GM21390 (cell line): ENCODE data around the gene VAMP1.
A peak's percentile ranks its signal among the peaks of the same experiment; 100 is the strongest.
"Not testable (repeated sequence)": the region's sequence is repeated elsewhere in the genome, so short reads cannot be mapped to it uniquely, and the experiment has no call there.

ENCODE experiments used
- ATAC-seq: cut with Tn5 transposase; IDR thresholded peaks from one replicate; pipeline ENCODE4 v1.9.1; 2021; ENCODE audit not compliant: unreplicated experiment

VAMP1 gene, protein sequence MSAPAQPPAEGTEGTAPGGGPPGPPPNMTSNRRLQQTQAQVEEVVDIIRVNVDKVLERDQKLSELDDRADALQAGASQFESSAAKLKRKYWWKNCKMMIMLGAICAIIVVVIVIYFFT

DNA sequence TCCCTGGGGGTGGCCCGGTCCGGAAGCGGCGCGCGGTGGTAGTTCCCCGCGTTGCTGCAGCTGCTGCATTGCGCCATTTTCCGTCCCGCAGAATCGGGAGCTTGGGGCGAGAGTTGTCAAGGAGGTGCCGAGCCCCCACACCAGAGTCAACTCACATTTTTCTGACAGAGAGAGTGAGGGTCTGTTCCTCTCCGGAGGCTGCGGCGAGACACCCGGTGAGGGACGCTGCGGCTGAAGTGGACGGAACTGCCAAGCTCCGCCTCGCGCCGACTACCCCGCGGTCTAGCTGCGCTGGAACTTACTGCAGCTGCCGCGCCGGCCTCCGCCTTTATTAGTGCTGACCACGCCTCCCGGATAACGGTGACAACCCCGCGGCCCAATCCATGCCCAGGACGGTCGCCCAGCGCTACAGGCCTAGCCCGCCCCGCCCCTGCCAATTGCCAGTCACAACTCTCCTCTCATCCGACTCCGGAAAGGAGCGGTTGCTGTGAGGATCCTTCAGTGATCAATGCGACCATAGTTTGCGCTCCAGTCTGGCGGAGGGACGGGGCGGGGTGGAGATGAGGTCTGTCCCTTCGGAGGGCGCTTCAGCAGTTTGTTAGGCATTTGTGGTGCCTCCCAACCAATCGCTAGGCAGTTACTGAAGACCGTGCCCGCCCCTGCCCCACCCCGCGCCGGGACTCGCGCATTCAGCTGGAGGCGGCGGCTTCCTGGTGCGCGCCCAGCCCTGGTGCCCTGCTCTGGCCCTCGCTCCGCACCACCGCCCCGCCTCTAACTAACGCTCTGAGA, at the start of gene VAMP1:
Gene VAMP1, minus strand, starts transcription at position 303 of the 789 bp plus-strand sequence. Its CDS starts 146 bp downstream, at position 157.
- ATAC-seq: peak; percentile 87

DNA sequence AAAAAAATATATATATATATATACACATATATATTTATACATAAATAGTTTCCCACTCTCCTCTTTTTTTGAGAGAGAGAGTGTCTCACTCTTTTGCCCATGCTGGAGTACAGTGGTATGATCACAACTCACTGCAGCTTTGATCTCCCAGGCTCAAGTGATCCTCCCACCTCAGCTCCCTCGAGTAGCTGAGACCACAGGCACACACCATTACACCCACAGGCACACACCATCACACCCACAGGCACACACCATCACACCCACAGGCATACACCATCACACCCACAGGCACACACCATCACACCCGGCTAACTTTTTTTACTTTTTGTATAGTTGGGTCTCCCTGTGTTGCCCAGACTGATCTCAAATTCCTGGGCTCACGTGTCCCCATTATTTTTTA, 49.7 kb upstream of the VAMP1 start:
- no peak for ATAC-seq

DNA sequence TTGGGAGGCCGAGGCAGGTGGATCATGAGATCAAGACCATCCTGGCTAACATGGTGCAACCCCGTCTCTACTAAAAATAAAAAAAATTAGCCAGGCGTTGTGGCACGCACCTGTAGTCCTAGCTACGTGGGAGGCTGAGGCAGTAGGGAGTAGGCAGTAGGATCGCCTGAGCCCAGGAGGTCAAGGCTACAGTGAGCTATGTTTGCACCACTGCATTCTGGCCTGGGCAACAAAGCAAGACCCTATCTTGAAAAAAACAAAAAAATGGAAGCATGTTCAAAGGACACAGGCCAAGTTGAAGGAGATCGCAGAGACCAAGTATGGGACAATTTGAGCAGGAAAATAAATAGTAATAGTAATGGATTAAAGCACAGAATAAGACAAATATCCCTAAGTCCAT, 37.6 kb upstream of the VAMP1 start:
- ATAC-seq: no peak

DNA sequence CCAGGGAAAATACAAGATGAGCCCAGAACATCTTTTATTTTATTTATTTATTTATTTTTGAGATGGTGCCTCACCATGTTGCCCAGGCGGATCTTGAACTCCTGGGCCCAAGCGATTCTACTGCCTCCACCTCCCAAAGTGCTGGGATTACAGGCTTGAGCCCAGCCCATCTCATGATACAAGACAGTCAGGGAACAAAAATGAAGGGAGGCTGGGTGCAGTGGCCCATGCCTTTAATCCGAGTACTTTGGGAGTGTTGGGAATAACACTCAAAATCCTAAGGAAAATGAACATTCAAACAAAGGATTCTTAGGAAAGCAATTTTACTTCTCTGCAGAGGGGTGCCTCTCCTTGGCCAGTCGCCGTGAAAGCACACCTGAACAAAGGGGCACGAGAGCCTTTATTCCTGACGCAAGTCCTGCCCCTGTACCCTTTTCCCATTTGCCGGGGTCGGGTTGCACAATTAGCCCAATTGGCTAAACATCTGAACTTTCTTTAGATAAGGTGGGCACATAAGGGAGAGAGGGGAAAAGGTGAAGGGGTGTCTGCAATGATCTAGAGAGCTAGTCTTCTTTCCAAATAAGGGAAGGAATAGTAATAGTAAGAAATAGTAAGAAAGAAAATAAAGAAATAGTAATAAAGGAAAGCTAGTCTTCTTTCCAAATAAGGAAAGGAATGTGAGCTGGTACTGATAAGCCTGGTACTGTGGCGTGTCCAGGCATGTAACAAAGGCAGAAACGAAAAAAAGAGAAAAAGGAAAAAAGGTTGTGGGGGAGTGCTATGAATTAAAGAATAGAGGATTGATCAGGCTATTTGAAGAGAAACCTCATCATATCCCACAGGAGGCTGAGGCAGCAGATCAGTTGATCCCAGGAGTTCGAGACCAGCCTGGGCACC, 36.9 kb upstream of the VAMP1 start:
- ATAC-seq: no peak

DNA sequence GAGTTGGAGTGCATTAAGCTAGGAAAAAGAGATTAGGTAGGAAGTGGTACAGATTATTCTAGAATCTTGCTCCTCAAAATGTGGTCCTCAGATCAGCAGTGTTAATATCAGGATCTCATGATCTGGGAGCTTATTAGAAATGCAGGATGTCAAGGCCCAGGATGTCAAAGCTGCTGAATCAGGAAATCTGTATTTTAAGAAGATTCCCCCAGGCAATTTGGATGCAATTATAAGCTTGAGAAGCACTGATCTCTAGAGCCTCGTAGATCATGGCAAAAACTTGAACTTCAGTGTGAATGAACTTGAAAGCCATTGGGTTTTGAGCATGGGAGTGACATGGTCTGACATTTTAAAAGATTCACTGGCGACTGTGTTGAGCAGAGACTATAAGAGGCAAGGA, 30.0 kb upstream of the VAMP1 start:
- ATAC-seq: no peak

DNA sequence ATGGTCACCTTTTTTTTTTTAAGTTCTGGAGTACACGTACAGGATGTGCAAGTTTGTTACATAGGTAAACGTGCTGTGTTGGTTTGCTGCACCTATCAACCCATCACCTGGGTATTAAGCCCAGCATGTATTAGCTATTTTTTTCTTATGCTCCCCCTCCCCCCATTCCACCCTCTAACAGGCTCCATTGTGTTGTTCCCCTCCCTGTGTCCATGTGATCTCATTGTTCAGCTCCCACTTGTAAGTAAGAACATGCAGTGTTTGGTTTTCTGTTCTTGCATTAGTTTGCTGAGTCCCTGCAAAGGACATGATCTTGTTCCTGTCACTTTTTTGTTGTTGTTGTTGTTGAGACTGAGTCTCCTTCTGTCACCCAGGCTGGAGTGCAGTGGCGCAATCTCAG, 26.8 kb upstream of the VAMP1 start:
- not testable (repeated sequence) for ATAC-seq

DNA sequence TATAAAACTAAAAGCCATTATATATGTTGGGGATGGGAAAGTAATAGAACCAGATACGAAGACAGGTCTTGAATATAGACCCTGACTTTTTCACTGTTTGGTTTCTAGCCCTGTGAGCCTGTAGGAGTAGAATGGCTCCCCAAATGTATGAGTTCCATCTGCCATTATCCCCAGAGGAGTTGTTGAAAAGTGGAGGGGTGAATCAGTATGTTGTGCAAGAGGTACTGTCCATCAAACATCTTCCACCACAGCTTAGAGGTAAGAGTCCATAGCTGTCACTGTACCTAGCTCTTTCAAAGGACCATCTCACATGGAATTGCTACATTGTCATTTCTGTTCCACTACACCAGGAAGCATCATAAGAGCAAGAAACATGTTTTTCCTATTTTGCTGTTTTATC, 24.5 kb upstream of the VAMP1 start:
- no peak for ATAC-seq

DNA sequence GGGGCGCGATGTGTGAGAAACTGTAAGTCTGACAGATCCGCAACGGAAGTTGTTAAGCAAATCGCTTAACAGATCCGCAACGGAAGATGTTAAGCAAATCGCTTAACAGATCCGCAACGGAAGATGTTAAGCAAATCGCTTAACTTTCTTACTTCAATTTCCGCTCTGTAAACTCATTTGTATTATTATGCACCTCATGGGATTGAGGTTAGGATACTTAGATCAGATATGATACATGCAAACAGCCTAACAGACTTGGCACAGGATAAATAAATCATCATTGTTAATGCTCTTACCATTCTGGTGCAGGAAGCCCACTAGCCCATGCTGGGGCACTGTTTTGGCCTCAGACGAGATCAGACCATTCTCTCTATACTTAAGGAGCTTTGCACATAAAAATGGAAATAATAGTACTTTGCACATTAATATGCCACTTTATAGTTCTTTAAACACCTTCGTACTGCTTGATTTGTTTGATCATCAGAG, 23.8 kb upstream of the VAMP1 start:
- ATAC-seq: peak; percentile 21

DNA sequence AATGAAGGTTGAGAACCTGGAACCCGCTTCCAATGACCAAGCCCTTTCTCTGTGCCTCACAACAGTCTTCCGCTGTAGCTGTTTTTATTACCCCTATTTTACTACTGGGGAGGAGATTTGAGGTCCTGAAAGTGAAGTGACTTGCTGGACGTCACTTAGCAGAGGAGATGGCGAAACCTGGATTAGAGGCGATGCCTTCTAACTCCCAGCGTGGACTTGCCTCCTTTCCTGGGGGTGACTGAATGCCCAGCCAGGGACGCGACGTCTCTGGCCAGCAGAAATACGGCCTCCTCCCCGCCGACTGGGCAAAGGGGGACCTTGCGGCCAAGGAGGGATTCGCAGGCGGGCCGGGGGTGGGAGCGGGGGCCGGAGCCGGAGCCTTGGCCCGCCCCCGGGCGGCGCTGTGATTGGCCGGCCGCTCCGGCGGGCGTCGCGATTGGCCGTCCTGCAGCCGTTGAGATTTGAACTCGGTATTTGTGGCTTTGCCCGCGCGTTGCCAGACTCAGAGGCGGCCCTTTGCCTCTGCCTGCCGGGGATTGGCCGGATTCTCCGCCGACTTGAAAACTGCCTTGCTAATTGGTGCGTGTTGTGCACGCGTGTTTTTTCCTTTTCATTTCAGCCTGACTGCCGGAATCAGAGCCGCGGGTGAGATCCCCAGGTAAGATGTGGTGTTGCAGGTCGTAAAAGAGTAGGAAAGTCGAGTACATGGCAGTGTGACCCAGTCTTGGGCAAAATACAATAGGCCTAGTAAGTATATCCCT, 23.2 kb upstream of the VAMP1 start, which contains the start of gene NCAPD2:
Gene NCAPD2, plus strand, starts transcription at position 606 of the 761 bp plus-strand sequence. CDS start 997 bp downstream, outside the sequence.
- peak; percentile 78 for ATAC-seq

DNA sequence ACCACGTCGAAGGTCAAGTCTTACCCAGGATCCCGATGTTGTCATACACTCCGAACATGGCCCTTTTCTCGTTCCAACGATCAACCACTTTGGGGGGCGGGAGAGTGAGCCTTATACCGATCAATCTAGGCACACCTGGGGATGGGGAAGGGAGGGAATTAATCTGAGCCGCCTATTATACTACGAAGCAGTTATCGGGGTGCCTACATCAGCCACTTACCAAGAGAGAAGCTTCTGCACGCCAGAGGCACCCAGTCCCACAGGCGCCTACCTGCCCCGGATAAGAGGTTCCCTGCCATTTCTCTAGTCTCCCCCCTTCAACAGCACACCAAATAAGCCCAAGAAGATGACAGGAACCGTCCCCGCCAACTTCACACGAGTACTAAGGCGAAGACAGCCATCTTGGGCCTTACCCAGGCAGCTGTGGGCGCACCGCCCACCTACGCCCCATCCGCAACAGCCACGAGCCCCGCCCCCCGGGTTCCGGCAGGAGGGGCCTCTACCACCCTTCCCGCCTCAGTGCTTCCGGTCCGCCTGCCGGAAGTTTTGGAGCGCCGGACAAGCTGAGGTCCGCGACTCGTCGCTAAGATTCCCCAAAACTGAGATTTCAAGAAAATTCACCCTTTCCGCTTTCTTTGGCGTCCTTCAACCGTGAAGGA, 22.5 kb upstream of the VAMP1 start, which contains the start of gene MRPL51:
Gene MRPL51, minus strand, starts transcription at position 425 of the 659 bp plus-strand sequence. Its CDS starts 126 bp downstream, at position 299.
- ATAC-seq: peak; percentile 67

DNA sequence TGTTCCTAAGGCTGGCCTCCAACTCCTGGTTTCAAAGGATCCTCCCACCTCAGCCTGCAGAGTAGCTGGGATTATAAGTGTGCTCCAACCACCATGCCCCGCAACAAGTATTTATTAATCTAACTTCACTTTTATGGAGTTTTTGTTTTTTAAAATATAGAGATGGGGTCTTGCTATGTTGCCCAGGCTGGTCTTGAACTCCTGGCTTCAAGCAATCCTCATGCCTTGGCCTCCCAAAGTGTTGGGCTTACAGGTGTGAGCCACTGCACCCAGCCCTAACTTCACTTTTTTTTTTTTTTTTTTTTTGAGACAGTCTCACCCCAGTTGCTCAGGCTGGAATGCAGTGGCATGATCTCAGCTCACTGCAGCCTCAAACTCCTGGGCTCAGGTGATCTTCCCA, 20.2 kb upstream of the VAMP1 start:
- ATAC-seq: not testable (repeated sequence)

DNA sequence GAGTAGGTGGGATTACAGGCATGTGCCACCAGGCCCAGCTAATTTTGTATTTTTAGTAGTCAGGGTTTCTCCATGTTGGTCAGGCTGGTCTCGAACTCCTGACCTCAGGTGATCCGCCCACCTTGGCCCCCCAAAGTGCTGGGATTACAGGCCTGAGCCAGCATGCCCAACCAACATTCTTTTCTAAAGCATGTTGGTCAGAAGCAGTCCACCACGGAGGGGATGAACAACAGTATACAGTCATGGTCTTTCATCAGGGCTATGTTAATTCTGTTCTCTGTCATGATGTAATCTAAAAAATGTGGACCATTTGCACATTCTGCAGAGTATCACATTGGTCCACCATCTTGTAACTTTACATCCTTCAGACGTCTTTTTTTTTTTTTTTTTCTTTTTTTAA, 19.0 kb upstream of the VAMP1 start:
- ATAC-seq: no peak

DNA sequence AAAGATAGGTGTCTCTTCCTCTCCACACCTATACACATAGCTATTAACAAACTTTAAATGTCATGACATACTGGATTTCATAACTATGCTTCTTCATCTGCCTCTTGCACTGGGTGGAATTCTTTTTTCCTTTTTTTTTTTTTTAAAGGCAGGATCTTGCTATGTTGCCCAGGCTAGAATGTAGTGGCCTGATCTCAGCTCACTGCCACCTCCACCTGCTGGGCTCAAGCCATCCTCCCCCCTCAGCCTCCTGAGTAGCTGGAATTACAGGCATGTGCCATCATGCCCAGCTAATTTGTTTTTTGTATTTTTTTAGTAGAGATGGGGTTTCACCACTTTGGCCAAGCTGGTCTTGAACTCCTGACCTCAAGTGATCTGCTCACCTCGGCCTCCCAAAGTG, 17.8 kb upstream of the VAMP1 start:
- no peak for ATAC-seq

DNA sequence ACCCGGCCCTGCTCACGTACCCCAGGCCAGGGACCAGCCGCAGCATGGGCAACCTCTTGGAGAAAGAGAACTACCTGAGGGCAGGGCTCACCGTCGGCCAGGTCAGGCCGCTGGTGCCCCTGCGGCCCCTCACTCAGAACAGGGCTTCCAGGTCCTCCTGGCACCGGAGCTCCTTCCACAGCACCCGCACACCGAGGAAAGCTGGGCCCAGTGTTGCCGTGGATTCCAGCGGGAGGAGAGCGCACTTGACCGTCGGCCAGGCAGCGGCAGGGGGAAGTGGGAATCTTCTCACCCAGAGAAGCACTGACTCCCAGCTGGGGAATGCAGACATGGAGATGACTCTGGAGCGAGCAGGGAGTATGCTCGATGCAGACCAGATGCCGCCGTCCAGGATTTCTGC, 7.9 kb upstream of the VAMP1 start:
- no peak for ATAC-seq

DNA sequence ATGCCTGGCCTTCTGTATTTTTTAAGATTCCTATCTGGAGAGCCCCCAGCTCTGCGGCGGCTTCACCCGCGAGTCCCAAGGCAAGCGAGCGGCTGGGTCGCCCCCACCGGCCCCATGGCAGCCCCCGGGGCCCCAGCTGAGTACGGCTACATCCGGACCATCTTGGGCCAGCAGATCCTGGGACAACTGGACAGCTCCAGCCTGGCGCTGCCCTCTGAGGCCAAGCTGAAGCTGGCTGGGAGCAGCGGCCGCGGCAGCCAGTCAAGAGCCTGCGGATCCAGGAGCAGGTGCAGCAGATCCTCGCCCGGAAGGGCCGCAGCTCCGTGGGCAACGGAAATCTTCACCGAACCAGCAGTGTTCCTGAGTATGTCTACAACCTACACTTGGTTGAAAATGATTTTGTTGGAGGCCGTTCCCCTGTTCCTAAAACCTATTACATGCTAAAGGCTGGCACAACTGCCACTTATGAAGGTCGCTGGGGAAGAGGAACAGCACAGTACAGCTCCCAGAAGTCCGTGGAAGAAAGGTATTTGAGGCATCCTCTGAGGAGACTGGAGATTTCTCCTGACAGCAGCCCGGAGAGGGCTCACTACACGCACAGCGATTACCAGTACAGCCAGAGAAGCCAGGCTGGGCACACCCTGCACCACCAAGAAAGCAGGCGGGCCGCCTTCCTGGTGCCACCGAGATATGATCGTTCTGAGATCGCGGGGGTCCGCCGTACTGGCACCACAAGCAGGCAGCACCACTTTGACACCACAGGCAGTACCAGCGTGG, 7.3 kb upstream of the VAMP1 start:
- not testable (repeated sequence) for ATAC-seq

DNA sequence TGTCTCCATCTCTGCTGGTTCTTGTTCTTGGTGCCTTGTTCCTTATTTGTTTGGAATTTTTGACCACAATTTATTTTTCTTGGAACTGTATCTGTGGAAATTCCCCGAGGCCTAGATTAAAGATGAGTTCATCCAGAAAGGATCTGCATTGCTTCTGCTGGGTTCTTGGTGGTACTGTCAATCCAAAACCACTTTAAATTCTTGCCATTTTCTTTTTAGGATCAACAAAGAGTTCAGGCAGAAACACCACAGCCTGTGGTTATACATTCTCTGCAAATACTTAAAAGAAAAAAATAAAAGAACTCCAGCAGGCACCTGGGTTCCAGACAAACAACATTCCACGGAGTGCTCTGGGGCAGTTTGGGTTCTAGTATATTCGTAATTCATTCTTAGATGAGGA, 6.0 kb upstream of the VAMP1 start:
- no peak for ATAC-seq

DNA sequence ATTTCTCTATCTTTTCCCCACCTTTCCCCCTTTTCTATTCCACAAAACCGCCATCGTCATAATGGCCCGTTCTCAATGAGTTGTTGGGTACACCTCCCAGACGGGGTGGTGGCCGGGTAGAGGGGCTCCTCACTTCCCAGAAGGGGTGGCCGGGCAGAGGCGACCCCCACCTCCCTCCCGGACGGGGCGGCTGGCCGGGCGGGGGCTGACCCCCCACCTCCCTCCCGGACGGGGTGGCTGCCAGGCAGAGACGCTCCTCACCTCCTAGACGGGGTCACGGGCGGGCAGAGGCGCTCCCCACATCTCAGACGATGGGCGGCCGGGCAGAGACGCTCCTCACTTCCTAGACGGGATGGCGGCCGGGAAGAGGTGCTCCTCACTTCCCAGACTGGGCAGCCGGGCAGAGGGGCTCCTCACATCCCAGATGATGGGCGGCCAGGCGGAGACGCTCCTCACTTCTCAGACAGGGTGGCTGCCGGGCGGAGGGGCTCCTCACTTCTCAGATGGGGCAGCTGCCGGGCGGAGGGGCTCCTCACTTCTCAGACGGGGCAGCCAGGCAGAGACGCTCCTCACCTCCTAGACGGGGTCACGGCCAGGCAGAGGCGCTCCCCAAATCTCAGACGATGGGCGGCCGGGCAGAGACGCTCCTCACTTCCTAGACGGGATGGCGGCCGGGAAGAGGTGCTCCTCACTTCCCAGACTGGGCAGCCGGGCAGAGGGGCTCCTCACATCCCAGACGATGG, 4.9 kb upstream of the VAMP1 start:
- not testable (repeated sequence) for ATAC-seq

DNA sequence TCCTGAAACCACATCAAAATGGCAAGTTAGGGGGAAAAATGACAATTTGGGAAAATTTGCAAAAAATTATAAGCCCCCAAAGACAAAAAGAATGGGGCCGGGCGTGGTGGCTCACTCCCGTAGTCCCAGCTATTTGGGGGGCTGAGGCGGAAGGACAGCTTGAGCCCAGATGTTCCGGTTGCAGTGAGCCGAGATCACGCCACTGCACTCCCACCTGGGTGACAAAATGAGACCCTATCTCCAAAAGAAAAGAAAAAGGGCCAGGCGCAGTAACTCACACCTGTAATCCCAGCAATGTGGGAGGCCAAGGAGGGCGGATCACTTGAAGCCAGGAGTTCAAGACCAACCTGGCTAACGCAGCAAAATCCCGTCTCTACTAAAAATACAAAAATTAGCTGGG, 2.0 kb upstream of the VAMP1 start:
- no peak for ATAC-seq

DNA sequence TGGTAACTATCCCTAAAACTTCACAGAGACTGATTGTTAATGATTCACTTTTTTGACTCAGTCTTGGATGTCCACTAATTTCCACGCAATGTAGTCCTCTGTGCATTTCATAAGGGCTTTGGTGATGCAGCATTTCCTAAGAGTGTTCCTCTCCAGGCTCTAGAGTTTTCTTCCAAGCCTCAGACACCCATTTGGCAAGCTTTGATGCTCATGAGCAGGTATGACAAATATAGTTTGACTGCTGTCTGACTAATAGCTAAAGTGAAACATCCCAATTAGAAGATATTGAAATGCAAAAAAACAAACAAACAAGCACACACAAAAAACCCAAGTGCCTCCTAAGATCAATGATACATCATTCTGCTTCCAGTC, 1.5 kb upstream of the VAMP1 start:
- ATAC-seq: no peak
